ENCODE data around the gene TTC23L. TPM values are rescaled to one million over a fixed set of nuclear protein-coding genes. Genes with fewer than 3 reads are reported as not detected.

The TTC23L gene
- total and polyA plus RNA-seq, 2 donors (not counting 1 experiment from before 2014, with no cell fraction given), result 0.24 to 0.33 TPM

DNA sequence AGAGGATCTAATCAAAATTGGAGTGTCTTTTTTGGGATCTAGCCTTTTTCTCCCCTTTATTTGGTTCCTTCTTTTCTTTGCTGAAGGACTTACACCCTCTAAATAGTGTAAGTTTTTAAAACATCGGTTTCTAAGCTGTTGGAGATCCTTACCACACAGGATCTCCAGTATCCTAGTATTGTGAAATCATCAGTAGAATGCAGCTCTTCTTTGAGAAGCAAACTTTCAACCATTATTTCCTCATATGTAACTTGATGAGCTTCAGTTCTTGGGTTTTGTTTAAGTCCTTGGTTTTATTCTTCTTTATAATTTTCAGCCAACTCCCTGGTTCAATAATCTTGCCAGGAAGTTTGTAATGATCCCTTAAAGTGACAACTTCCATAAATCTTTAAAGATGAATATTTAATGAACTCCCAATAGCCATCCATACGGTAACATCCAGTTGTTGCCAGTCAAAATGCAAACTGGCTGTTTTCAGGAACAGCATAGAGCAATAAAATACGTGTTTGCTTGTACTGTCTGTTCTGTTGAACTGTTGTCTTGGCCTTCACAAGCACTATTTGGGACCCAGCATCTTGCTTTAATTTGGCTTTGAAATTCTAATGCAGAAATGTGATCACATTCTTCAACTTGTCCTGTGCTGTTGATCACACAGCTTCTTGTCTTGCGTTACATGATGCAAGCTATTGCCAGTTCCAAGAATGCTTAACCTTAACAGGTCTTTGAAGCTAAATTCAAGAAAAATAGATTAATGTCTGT lies 34.8 kb upstream of the TTC23L start:
- no peaks in the 10 kb centered on the region for H4K20me1 ChIP-seq (ENCODE audit: control insufficient read depth, extremely low read depth, insufficient read depth, low read length)
- H3K27me3 ChIP-seq (ENCODE audit: control insufficient read depth, insufficient read depth, low read length), result no peaks in the 10 kb centered on the region
- no peak overlapping the region for H3K4me2 ChIP-seq (ENCODE audit: extremely low read depth, insufficient read depth, low read length)
- no peaks in the 10 kb centered on the region for H3K4me1 ChIP-seq (ENCODE audit: control insufficient read depth, extremely low read depth, insufficient read depth, low read length)
- no peaks in the 10 kb centered on the region for H3K9me3 ChIP-seq (ENCODE audit: control insufficient read depth, insufficient read depth, low read depth, low read length)
- H3K79me2 ChIP-seq (ENCODE audit: control insufficient read depth, insufficient read depth, low read length), result no peaks in the 10 kb centered on the region
- DNase-seq (ENCODE audit: low read depth in 2 of 2), result peak in 1 of 2 donors; percentile 61
- H3K27ac ChIP-seq (ENCODE audit: insufficient read depth, low read length), result no peak overlapping the region
- H3K4me3 ChIP-seq (replicated peaks in 1 of 4; ENCODE audit: control extremely low read depth in 1 of 4, insufficient read depth in 1 of 4, low read depth in 3 of 4, low read length in 4 of 4), result no peak overlapping the region
- TF ChIP-seq EZH2 (IDR thresholded peaks at IDR 0.05; ENCODE audit: low read length, missing control alignments), result no peak
- TF ChIP-seq, protein P1, sequence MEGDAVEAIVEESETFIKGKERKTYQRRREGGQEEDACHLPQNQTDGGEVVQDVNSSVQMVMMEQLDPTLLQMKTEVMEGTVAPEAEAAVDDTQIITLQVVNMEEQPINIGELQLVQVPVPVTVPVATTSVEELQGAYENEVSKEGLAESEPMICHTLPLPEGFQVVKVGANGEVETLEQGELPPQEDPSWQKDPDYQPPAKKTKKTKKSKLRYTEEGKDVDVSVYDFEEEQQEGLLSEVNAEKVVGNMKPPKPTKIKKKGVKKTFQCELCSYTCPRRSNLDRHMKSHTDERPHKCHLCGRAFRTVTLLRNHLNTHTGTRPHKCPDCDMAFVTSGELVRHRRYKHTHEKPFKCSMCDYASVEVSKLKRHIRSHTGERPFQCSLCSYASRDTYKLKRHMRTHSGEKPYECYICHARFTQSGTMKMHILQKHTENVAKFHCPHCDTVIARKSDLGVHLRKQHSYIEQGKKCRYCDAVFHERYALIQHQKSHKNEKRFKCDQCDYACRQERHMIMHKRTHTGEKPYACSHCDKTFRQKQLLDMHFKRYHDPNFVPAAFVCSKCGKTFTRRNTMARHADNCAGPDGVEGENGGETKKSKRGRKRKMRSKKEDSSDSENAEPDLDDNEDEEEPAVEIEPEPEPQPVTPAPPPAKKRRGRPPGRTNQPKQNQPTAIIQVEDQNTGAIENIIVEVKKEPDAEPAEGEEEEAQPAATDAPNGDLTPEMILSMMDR (conservative IDR thresholded peaks at IDR 0.05 in 1 of 2, IDR thresholded peaks at IDR 0.05 in 1 of 2; ENCODE audit: low read depth in 1 of 2, low read length in 2 of 2), result no peak
- H3K9ac ChIP-seq (ENCODE audit: insufficient read depth, low read length), result no peak overlapping the region
- H2AFZ ChIP-seq (ENCODE audit: low read length), result no peak overlapping the region
- H3K36me3 ChIP-seq (ENCODE audit: control insufficient read depth, insufficient read depth, low read length), result peaks cover 18% of the 10 kb centered on the region

DNA sequence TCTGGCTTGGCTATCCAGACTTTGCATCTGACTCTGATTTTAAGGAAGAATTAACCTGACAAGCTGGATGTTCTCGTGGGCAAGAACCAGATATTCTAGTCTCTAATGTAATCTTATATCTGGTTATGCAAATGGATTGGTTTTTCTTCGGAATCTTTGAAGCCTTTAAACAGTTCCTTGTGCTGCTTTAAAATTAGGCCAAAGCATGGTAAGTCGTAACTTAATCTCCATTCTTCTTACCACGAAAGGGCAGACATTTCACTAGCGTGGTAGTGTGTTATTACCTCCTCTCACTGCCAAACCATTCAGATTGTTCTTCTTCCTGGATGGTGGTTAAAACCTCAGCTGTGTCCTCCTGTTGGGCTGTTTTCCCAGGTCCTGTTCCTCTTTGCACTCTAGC lies 34.1 kb upstream of the TTC23L start:
- H3K27me3 ChIP-seq (ENCODE audit: control insufficient read depth, insufficient read depth, low read length), result no peaks in the 10 kb centered on the region
- H3K9ac ChIP-seq (ENCODE audit: insufficient read depth, low read length), result no peak overlapping the region
- H3K4me1 ChIP-seq (ENCODE audit: control insufficient read depth, extremely low read depth, insufficient read depth, low read length), result no peaks in the 10 kb centered on the region
- H3K4me2 ChIP-seq (ENCODE audit: extremely low read depth, insufficient read depth, low read length), result no peak overlapping the region
- peak in 1 of 2 donors; percentile 70 for DNase-seq (ENCODE audit: low read depth in 2 of 2)
- H3K4me3 ChIP-seq (replicated peaks in 1 of 4; ENCODE audit: control extremely low read depth in 1 of 4, insufficient read depth in 1 of 4, low read depth in 3 of 4, low read length in 4 of 4), result no peak overlapping the region
- TF ChIP-seq, protein P1 (conservative IDR thresholded peaks at IDR 0.05 in 1 of 2, IDR thresholded peaks at IDR 0.05 in 1 of 2; ENCODE audit: low read depth in 1 of 2, low read length in 2 of 2), result no peak
- H3K9me3 ChIP-seq (ENCODE audit: control insufficient read depth, insufficient read depth, low read depth, low read length), result no peaks in the 10 kb centered on the region
- H3K79me2 ChIP-seq (ENCODE audit: control insufficient read depth, insufficient read depth, low read length), result no peaks in the 10 kb centered on the region
- H3K36me3 ChIP-seq (ENCODE audit: control insufficient read depth, insufficient read depth, low read length), result peaks cover 18% of the 10 kb centered on the region
- H4K20me1 ChIP-seq (ENCODE audit: control insufficient read depth, extremely low read depth, insufficient read depth, low read length), result no peaks in the 10 kb centered on the region
- H3K27ac ChIP-seq (ENCODE audit: insufficient read depth, low read length), result no peak overlapping the region
- H2AFZ ChIP-seq (ENCODE audit: low read length), result no peak overlapping the region

DNA sequence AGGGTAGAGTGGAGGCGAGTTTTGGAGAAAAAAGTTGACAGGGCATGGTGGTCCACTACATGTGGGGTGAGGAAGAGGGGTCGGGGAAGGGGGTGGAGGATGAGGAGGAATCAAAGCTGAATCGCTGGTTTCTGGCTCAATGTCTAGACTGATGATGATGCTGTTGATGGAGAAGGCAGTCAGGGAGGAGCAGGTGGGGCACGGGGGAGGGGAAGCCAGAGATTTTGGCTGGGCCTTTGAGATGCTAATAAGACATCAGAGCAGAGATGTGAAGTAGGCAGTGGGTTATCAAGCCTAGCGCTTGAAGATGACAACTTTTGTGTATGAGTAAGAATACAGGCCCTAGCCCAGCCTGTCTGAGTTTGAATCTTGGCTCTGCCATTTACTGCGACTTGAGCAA lies 32.4 kb upstream of the TTC23L start:
- no peaks in the 10 kb centered on the region for H3K27me3 ChIP-seq (ENCODE audit: control insufficient read depth, insufficient read depth, low read length)
- no peak overlapping the region for H3K27ac ChIP-seq (ENCODE audit: insufficient read depth, low read length)
- DNase-seq (ENCODE audit: low read depth in 2 of 2), result no peak
- peaks cover 18% of the 10 kb centered on the region for H3K36me3 ChIP-seq (ENCODE audit: control insufficient read depth, insufficient read depth, low read length)
- no peaks in the 10 kb centered on the region for H3K79me2 ChIP-seq (ENCODE audit: control insufficient read depth, insufficient read depth, low read length)
- H3K9me3 ChIP-seq (ENCODE audit: control insufficient read depth, insufficient read depth, low read depth, low read length), result no peaks in the 10 kb centered on the region
- H3K4me2 ChIP-seq (ENCODE audit: extremely low read depth, insufficient read depth, low read length), result no peak overlapping the region
- no peak overlapping the region for H2AFZ ChIP-seq (ENCODE audit: low read length)
- TF ChIP-seq, protein P1 (conservative IDR thresholded peaks at IDR 0.05 in 1 of 2, IDR thresholded peaks at IDR 0.05 in 1 of 2; ENCODE audit: low read depth in 1 of 2, low read length in 2 of 2), result no peak
- TF ChIP-seq EZH2 (IDR thresholded peaks at IDR 0.05; ENCODE audit: low read length, missing control alignments), result no peak
- no peak overlapping the region for H3K4me3 ChIP-seq (replicated peaks in 1 of 4; ENCODE audit: control extremely low read depth in 1 of 4, insufficient read depth in 1 of 4, low read depth in 3 of 4, low read length in 4 of 4)
- no peak overlapping the region for H3K9ac ChIP-seq (ENCODE audit: insufficient read depth, low read length)
- H4K20me1 ChIP-seq (ENCODE audit: control insufficient read depth, extremely low read depth, insufficient read depth, low read length), result no peaks in the 10 kb centered on the region
- no peaks in the 10 kb centered on the region for H3K4me1 ChIP-seq (ENCODE audit: control insufficient read depth, extremely low read depth, insufficient read depth, low read length)
